CMK (cell line): ENCODE results near the gene GRIP2.

ENCODE experiments used
- DNase-seq: peaks from one replicate; pipeline ENCODE4 v3.0.0-alpha.2; 2010; ENCODE audit warnings: low read depth

Gene GRIP2

GRCh38 chr3:14467814-14468620 lies 72.1 kb downstream of the GRIP2 start:
- DNase-seq: no peak

- DNase-seq: no peak
Measured at GRCh38 chr3:14466179-14466903, 73.8 kb downstream of the GRIP2 start.

- DNase-seq: no peak
Measured at GRCh38 chr3:14465425-14465824, 74.7 kb downstream of the GRIP2 start.

- DNase-seq: no peak
Measured at GRCh38 chr3:14464521-14464920, 75.6 kb downstream of the GRIP2 start.

- DNase-seq: no peak
Measured at GRCh38 chr3:14464141-14464465, 76.0 kb downstream of the GRIP2 start.

- no peak for DNase-seq
Measured at GRCh38 chr3:14463330-14464140, 76.6 kb downstream of the GRIP2 start.

GRCh38 chr3:14462738-14463137 lies 77.4 kb downstream of the GRIP2 start:
- DNase-seq: no peak

- no peak for DNase-seq
Measured at GRCh38 chr3:14461748-14462324, 78.3 kb downstream of the GRIP2 start.

- no peak for DNase-seq
Measured at GRCh38 chr3:14461006-14461747, 79.0 kb downstream of the GRIP2 start.

- DNase-seq: no peak
Measured at GRCh38 chr3:14460342-14461005, 79.7 kb downstream of the GRIP2 start.

- no peak for DNase-seq
Measured at GRCh38 chr3:14459787-14460186, 80.4 kb downstream of the GRIP2 start.

- DNase-seq: no peak
Measured at GRCh38 chr3:14459384-14459783, 80.8 kb downstream of the GRIP2 start.

- DNase-seq: no peak
Measured at GRCh38 chr3:14458434-14459275, 81.5 kb downstream of the GRIP2 start.

- no peak for DNase-seq
Measured at GRCh38 chr3:14457999-14458398, 82.1 kb downstream of the GRIP2 start.

GRCh38 chr3:14457481-14457880 lies 82.7 kb downstream of the GRIP2 start:
- no peak for DNase-seq

GRCh38 chr3:14456794-14457193 lies 83.3 kb downstream of the GRIP2 start:
- no peak for DNase-seq

- DNase-seq: no peak
Measured at GRCh38 chr3:14455571-14456317, 84.4 kb downstream of the GRIP2 start.

- DNase-seq: no peak
Measured at GRCh38 chr3:14454639-14455310, 85.4 kb downstream of the GRIP2 start.
